SH-SY5Y (cell line): ENCODE results near the gene ZNF618.

ENCODE experiments used
- GATA2 ChIP-seq: IDR thresholded peaks from 2 replicates; pipeline ENCODE4 v1.6.1; 2011; ENCODE audit warnings: mild to moderate bottlenecking, low read depth, low read length
- GATA3 ChIP-seq: IDR thresholded peaks from 2 replicates; pipeline ENCODE4 v1.6.1; 2011; ENCODE audit warnings: low read depth, mild to moderate bottlenecking, low read length, moderate library complexity

DNA sequence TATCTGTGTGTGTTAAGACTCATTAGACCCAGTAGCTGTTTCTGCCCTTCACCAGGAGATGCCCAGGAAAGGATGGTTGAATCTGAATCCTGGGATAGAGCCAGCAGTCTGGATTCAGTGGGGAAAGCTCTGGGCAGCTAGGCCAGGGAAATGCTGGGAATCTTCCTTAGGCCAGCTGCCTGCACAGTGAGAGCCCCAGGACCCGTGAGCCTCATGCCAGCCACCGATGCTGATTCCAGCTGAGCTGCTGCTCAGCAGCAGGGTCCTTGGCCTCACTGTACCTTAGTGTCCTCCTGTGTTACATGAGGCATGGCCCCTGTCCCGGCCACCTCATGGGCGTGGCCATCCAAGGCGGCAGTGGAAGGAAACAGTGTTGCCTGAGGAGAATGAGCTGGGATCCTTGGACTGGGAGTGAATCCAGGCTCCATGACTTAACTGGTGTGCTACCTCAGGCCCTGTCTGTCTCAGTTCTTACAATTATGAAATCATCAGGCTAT lies 114.9 kb downstream of the ZNF618 start:
- no peak for TF ChIP-seq GATA2
- no peak for TF ChIP-seq GATA3
